ENCODE results near the gene BORCS5.

GRCh38 chr12:12518464-12518845 lies 161.6 kb downstream of the BORCS5 start:
- TF ChIP-seq CTCF (conservative IDR thresholded peaks at IDR 0.05; ENCODE audit: low read depth, low read length): no peak
- no peak for TF ChIP-seq SMC3 (IDR thresholded peaks at IDR 0.05; ENCODE audit: low read depth, low read length)
- no peak for TF ChIP-seq POLR2A (IDR thresholded peaks at IDR 0.05; ENCODE audit: low read depth, low read length)
- no peak for TF ChIP-seq RAD21 (IDR thresholded peaks at IDR 0.05; ENCODE audit: low read length)

Data from IMR-90 (cell line).